Glutamatergic neuron (in vitro differentiated cells): Measurements from ENCODE around the gene VWA2. TPM values are rescaled to one million over a fixed set of nuclear protein-coding genes. Genes with fewer than 3 reads are reported as not detected.

Experiments used
- DNase-seq: peaks from one replicate; pipeline ENCODE4 v3.0.0; 2022
- H3K27ac Mint-ChIP-seq: one replicate; pipeline ENCODE4 v1.8.0; 2020; ENCODE audit warnings: mild to moderate bottlenecking, mixed read lengths, inconsistent platforms; ENCODE audit not compliant: unreplicated experiment
- H3K27me3 Mint-ChIP-seq: one replicate; pipeline ENCODE4 v1.8.0; 2020; ENCODE audit warnings: mild to moderate bottlenecking, moderate library complexity, mixed read lengths, inconsistent platforms; ENCODE audit not compliant: unreplicated experiment
- H3K36me3 Mint-ChIP-seq: one replicate; pipeline ENCODE4 v1.8.0; 2020; ENCODE audit warnings: mild to moderate bottlenecking, mixed read lengths, inconsistent platforms; ENCODE audit not compliant: unreplicated experiment
- H3K4me1 Mint-ChIP-seq: one replicate; pipeline ENCODE4 v1.8.0; 2020; ENCODE audit warnings: mild to moderate bottlenecking, low read depth, mixed read lengths, inconsistent platforms; ENCODE audit not compliant: unreplicated experiment
- H3K4me3 Mint-ChIP-seq: one replicate; pipeline ENCODE4 v1.8.0; 2020; ENCODE audit warnings: mild to moderate bottlenecking, mixed read lengths, inconsistent platforms; ENCODE audit not compliant: unreplicated experiment
- H3K9me3 Mint-ChIP-seq: one replicate; pipeline ENCODE4 v1.8.0; 2020; ENCODE audit warnings: mild to moderate bottlenecking, moderate library complexity, mixed read lengths, inconsistent platforms; ENCODE audit not compliant: unreplicated experiment
- CTCF ChIP-seq: fragments of 200-600 bp; sonication (generic); IDR thresholded peaks from one replicate; pipeline ENCODE4 v1.5.0; 2021; ENCODE audit not compliant: partially characterized antibody, unreplicated experiment
- total RNA-seq: library from RNA; stranded (reverse); fragmentation: NEBNext Ultra II Directional; extraction: Animal tissue kit (Norgen Biotek cat#: 25700); gene quantifications from one replicate; pipeline ENCODE4 v1.2.1, GENCODE V29; 2021; ENCODE audit not compliant: unreplicated experiment

VWA2 gene
- total RNA-seq, 1 donor from 2014 or later, result not detected

- H3K36me3 Mint-ChIP-seq, result no peaks in the 10 kb centered on the region
- no peak overlapping the region for H3K4me3 Mint-ChIP-seq
- DNase-seq, result no peak
- peaks cover 4% of the 10 kb centered on the region for H3K4me1 Mint-ChIP-seq
- H3K9me3 Mint-ChIP-seq, result peaks cover 2% of the 10 kb centered on the region
- no peak overlapping the region for H3K27ac Mint-ChIP-seq
- H3K27me3 Mint-ChIP-seq, result peaks cover 9% of the 10 kb centered on the region
- TF ChIP-seq CTCF, result no peak
Measured at GRCh38 chr10:114306116-114306973, 67.3 kb downstream of the VWA2 start.

- TF ChIP-seq CTCF, result no peak
- Mint-ChIP-seq H3K4me3 (no peak overlapping the region), H3K4me1 (peaks cover 4% of the 10 kb centered on the region), H3K9me3 (no peaks in the 10 kb centered on the region), H3K27me3 (peaks cover 13% of the 10 kb centered on the region), H3K27ac (no peak overlapping the region), H3K36me3 (no peaks in the 10 kb centered on the region)
- no peak for DNase-seq
Measured at GRCh38 chr10:114307731-114308130, 68.7 kb downstream of the VWA2 start.

GRCh38 chr10:114308531-114309363, 69.7 kb downstream of the VWA2 start:
- peaks cover 17% of the 10 kb centered on the region for H3K27me3 Mint-ChIP-seq
- TF ChIP-seq CTCF, result no peak
- H3K4me1 Mint-ChIP-seq, result peaks cover 4% of the 10 kb centered on the region
- no peak for DNase-seq
- no peak overlapping the region for H3K27ac Mint-ChIP-seq
- no peaks in the 10 kb centered on the region for H3K9me3 Mint-ChIP-seq
- no peaks in the 10 kb centered on the region for H3K36me3 Mint-ChIP-seq
- H3K4me3 Mint-ChIP-seq, result no peak overlapping the region

GRCh38 chr10:114309364-114309651, 70.3 kb downstream of the VWA2 start:
- H3K27ac Mint-ChIP-seq, result no peak overlapping the region
- H3K36me3 Mint-ChIP-seq, result no peaks in the 10 kb centered on the region
- TF ChIP-seq CTCF, result no peak
- peaks cover 1% of the 10 kb centered on the region for H3K9me3 Mint-ChIP-seq
- H3K27me3 Mint-ChIP-seq, result peaks cover 15% of the 10 kb centered on the region
- peaks cover 1% of the 10 kb centered on the region for H3K4me1 Mint-ChIP-seq
- DNase-seq, result no peak
- no peak overlapping the region for H3K4me3 Mint-ChIP-seq

- peaks cover 1% of the 10 kb centered on the region for H3K9me3 Mint-ChIP-seq
Measured at GRCh38 chr10:114310346-114310745, 71.3 kb downstream of the VWA2 start.

More at GRCh38 chr10:114310346-114310745, 71.3 kb downstream of the VWA2 start:
- H3K27me3 Mint-ChIP-seq, result peaks cover 11% of the 10 kb centered on the region
- H3K36me3 Mint-ChIP-seq, result no peaks in the 10 kb centered on the region
- H3K4me3 Mint-ChIP-seq, result no peak overlapping the region
- TF ChIP-seq CTCF, result no peak
- H3K4me1 Mint-ChIP-seq, result no peaks in the 10 kb centered on the region
- no peak overlapping the region for H3K27ac Mint-ChIP-seq
- DNase-seq, result no peak
